Measurements from ENCODE around the gene MAP4K2. TPM values are rescaled to one million over a fixed set of nuclear protein-coding genes. Genes with fewer than 3 reads are reported as not detected.

Gene MAP4K2
- total and polyA plus RNA-seq, 2 donors from 2014 or later = 12.5 to 15.4 TPM

DNA sequence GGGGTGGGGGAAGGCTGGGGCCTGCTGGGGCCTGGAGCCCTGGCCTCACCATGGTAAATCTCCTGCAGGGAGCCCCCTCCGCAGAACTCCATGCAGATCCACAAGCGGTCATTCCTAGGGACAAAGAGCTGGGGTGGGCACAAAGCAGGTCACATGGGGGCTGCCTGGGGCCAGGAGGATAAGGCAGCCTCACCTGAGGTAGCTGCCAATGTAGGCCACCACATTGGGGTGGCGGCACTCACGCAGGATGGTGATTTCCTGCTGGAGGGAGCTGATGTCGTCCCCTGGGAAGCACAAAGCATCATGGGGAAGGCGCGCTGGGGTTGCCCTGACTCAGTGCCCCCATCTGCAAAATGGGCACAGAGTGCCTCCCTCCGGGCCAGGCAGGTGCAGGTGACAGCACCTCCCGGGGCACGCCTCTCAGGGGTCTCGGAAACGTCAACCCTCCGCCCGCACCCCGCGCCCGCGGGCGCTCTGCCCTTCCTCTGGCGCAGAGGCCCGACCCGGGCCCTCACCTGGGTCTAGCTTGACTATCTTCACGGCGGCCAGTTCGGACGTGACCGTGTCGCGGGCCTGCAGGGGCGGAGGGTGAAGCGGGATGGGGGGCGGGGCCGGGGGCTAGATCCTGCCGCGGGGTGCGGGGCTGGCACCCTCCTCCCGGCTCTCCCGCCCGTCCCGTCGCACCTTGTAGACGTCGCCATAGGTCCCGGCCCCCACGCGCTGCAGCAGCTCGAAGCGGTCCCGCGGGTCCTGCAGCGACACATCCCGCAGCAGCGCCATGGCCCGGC is 450 bp downstream of the MAP4K2 start:
- intact Hi-C loops (cut with DNase I) = no loop called here
- Histone ChIP-seq H3K9ac (ENCODE audit: low read length in 3 of 3) (peak overlapping the region in 2 of 3 donors; percentile 6 to 12), H3K27me3 (ENCODE audit: control insufficient read depth, insufficient read depth, low read length) (no peaks in the 10 kb centered on the region), H3K4me3 (ENCODE audit: low read length in 3 of 3) (peak overlapping the region in 2 of 3 donors; percentile 11 to 52), H3K9me3 (ENCODE audit: control insufficient read depth in 2 of 3, insufficient read depth in 1 of 3, low read length in 3 of 3) (no peaks in the 10 kb centered on the region), H3K27ac (ENCODE audit: low read depth in 2 of 2, low read length in 2 of 2) (peak overlapping the region in 1 of 2 donors; percentile 42), H3K36me3 (ENCODE audit: control insufficient read depth in 2 of 3, insufficient read depth in 3 of 3, low read length in 3 of 3) (peaks cover 0 to 11% (median 6%) of the 10 kb centered on the region in 3 donors), H3K4me1 (ENCODE audit: control insufficient read depth in 2 of 3, insufficient read depth in 2 of 3, low read depth in 1 of 3, low read length in 3 of 3) (peaks cover 0 to 12% (median 9%) of the 10 kb centered on the region in 3 donors)
- TF ChIP-seq, protein P1, sequence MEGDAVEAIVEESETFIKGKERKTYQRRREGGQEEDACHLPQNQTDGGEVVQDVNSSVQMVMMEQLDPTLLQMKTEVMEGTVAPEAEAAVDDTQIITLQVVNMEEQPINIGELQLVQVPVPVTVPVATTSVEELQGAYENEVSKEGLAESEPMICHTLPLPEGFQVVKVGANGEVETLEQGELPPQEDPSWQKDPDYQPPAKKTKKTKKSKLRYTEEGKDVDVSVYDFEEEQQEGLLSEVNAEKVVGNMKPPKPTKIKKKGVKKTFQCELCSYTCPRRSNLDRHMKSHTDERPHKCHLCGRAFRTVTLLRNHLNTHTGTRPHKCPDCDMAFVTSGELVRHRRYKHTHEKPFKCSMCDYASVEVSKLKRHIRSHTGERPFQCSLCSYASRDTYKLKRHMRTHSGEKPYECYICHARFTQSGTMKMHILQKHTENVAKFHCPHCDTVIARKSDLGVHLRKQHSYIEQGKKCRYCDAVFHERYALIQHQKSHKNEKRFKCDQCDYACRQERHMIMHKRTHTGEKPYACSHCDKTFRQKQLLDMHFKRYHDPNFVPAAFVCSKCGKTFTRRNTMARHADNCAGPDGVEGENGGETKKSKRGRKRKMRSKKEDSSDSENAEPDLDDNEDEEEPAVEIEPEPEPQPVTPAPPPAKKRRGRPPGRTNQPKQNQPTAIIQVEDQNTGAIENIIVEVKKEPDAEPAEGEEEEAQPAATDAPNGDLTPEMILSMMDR (IDR thresholded peaks at IDR 0.05; ENCODE audit: borderline replicate concordance, extremely low read depth, insufficient read depth) = no peak
- no peak for FAIRE-seq
- peak in 3 of 5 donors; percentile 31 to 89 (median 85) for DNase-seq

- peak overlapping the region in 1 of 3 donors; percentile 12 for H3K9ac ChIP-seq (ENCODE audit: low read length in 3 of 3)
- FAIRE-seq = no peak
- H3K4me3 ChIP-seq (ENCODE audit: low read length in 3 of 3) = peak overlapping the region in 1 of 3 donors; percentile 52
- H3K9me3 ChIP-seq (ENCODE audit: control insufficient read depth in 2 of 3, insufficient read depth in 1 of 3, low read length in 3 of 3) = no peaks in the 10 kb centered on the region
- no peaks in the 10 kb centered on the region for H3K27me3 ChIP-seq (ENCODE audit: control insufficient read depth, insufficient read depth, low read length)
- H3K36me3 ChIP-seq (ENCODE audit: control insufficient read depth in 2 of 3, insufficient read depth in 3 of 3, low read length in 3 of 3) = peaks cover 0 to 6% (median 3%) of the 10 kb centered on the region in 3 donors
- intact Hi-C loops (cut with DNase I) = no loop called here
- peak in 3 of 5 donors; percentile 44 to 75 (median 69) for DNase-seq
- H3K27ac ChIP-seq (ENCODE audit: low read depth in 2 of 2, low read length in 2 of 2) = peak overlapping the region in 1 of 2 donors; percentile 42
- peaks cover 0 to 12% (median 9%) of the 10 kb centered on the region in 3 donors for H3K4me1 ChIP-seq (ENCODE audit: control insufficient read depth in 2 of 3, insufficient read depth in 2 of 3, low read depth in 1 of 3, low read length in 3 of 3)
- TF ChIP-seq, protein P1 (IDR thresholded peaks at IDR 0.05; ENCODE audit: borderline replicate concordance, extremely low read depth, insufficient read depth) = no peak
These were observed 1.2 kb downstream of the MAP4K2 start for GRCh38 chr11:64801561-64802369.

DNA sequence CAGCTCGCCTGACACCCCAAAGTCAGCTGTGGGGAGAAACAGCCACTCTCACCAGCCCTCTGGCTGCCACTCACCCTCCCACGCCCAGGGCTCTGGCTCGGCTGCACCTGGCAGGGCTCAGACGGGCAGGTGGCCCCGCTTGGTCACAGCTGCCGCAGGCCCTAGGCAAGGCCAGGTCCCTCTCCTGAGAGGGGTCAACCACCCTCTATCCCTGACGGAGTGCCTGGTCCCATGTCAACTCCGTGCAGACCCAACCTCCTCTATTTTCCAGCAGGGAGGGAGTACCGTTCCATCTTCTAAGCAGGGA is 1.9 kb downstream of the MAP4K2 start:
- H3K9me3 ChIP-seq (ENCODE audit: control insufficient read depth in 2 of 3, insufficient read depth in 1 of 3, low read length in 3 of 3) = no peaks in the 10 kb centered on the region
- peak in 1 of 5 donors; percentile 54 for DNase-seq
- intact Hi-C loops (cut with DNase I) = no loop called here
- H3K9ac ChIP-seq (ENCODE audit: low read length in 3 of 3) = no peak overlapping the region
- H3K36me3 ChIP-seq (ENCODE audit: control insufficient read depth in 2 of 3, insufficient read depth in 3 of 3, low read length in 3 of 3) = peaks cover 0 to 4% (median 0%) of the 10 kb centered on the region in 3 donors
- TF ChIP-seq, protein P1 (IDR thresholded peaks at IDR 0.05; ENCODE audit: borderline replicate concordance, extremely low read depth, insufficient read depth) = no peak
- no peaks in the 10 kb centered on the region for H3K27me3 ChIP-seq (ENCODE audit: control insufficient read depth, insufficient read depth, low read length)
- peaks cover 0 to 12% (median 9%) of the 10 kb centered on the region in 3 donors for H3K4me1 ChIP-seq (ENCODE audit: control insufficient read depth in 2 of 3, insufficient read depth in 2 of 3, low read depth in 1 of 3, low read length in 3 of 3)
- H3K27ac ChIP-seq (ENCODE audit: low read depth in 2 of 2, low read length in 2 of 2) = no peak overlapping the region
- no peak for FAIRE-seq
- no peak overlapping the region for H3K4me3 ChIP-seq (ENCODE audit: low read length in 3 of 3)

Measured in kidney (tissue), 14 donors.